HK-2 (cell line): ENCODE results near the gene UBE2R2.
"Not testable (repeated sequence)": the region's sequence is repeated elsewhere in the genome, so short reads cannot be mapped to it uniquely, and the experiment has no call there.

Experiments used
- DNase-seq: peaks from one replicate; pipeline ENCODE4 v3.0.0-alpha.2; 2018; ENCODE audit not compliant: unreplicated experiment

UBE2R2 gene

DNA sequence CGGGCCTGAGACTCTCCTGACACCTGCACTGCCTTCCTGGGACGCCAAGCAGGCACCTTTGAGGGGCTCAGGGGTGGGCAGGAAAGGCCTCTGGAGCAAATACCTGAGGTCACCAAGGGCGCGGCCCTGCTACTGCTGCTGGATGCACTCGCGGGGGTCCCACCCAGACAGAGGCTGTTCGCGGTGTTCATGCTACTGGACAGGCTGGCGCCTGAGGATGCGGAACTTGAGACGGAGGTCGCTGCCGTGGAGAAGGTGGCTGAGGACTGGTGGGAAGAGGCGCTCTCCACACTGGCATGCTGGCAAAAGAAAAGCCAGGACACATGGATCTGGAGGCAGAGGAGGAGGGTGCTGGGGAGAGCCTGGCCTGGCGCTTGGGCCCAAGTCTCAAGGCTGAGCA lies 110.7 kb downstream of the UBE2R2 start:
- DNase-seq: no peak

- DNase-seq: no peak
Observed at GRCh38 chr9:33931326-33931725, 114.4 kb downstream of the UBE2R2 start.

GRCh38 chr9:33932078-33932807 lies 115.3 kb downstream of the UBE2R2 start:
- no peak for DNase-seq

DNA sequence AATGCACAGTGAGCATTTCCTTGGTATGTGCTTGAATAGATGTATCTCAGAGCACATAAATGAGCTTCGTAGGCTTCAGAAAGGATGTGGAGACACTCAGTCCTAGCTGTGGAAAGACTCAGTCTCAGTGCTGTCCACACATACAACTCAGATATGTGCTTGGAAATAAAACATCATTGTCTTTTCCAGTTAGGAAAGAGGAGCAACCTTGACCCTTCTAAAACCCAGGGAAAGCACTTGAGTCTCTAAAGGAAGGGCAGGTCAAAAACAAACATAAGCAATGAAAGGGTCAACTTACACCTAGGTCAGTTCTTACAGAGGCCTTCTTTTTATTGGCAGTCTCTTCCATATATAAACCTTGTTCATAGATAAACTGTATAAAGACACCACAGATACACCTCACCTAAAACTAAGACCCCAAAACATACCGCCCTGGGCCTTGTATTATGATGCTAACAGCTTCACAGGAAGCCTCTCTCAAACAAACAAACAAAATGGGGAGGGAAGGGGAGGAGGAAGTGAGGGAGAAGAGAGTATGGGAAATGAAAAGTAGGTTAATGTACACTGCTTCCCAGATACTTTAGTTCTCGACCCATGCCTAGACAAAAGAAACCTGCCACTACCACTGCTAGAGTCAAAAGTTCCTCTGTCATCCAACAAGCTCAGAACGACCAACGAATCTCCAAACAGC lies 117.4 kb downstream of the UBE2R2 start:
- no peak for DNase-seq

- no peak for DNase-seq
Observed at GRCh38 chr9:33939924-33940874, 123.2 kb downstream of the UBE2R2 start.

DNA sequence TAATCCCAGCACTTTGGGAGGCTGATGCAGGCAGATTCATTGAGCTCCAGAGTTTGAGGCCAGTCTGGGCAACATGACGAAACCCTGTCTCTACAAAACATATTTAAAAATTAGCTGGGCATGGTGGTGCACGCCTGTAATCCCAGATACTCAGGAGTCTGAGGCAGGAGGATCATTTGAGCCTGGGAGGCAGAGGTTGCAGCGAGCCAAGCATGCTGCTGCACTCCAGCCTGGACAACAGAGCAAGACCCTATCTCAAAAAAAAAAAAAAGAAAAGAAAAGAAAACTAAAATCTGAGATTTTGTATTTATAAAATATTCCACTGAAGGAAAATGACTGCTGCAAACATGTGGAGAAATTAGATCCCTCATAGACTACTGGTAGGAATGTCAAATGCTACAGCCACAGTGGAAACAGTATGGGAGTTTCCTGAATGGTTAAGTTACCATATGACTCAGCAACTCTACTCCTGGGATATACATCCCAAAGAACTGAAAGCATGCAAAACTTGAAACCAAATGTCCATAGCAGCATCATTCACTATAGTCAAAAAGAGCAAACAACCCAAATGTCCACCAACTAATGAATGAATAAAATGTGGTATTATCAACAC lies 125.6 kb downstream of the UBE2R2 start:
- no peak for DNase-seq

DNA sequence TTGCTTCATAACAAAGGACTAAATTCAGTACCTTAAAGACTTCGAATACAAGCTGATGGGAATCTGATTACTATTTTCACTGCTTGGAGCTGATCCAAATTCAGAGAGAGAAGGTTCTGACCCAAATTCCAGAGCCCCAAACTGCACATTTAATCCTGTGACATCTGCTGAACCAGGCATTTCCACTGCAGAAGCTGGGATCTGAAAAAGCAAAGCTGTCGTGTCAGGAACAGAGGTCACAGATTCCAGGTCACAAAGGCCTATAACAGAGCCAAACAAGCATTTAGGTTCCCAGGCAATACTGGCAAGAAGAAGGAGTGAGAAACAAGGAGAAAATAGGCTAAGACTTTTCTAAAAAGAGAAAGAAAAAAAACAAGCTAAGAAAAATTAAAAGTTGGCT lies 126.4 kb downstream of the UBE2R2 start:
- no peak for DNase-seq

- DNase-seq: peak; percentile 20
Observed at GRCh38 chr9:33946779-33947535, 130.0 kb downstream of the UBE2R2 start.

GRCh38 chr9:33950371-33950770 lies 133.4 kb downstream of the UBE2R2 start:
- no peak for DNase-seq

- no peak for DNase-seq
Observed at GRCh38 chr9:33952066-33952465, 135.1 kb downstream of the UBE2R2 start.

- no peak for DNase-seq
Observed at GRCh38 chr9:33956544-33956943, 139.6 kb downstream of the UBE2R2 start.

DNA sequence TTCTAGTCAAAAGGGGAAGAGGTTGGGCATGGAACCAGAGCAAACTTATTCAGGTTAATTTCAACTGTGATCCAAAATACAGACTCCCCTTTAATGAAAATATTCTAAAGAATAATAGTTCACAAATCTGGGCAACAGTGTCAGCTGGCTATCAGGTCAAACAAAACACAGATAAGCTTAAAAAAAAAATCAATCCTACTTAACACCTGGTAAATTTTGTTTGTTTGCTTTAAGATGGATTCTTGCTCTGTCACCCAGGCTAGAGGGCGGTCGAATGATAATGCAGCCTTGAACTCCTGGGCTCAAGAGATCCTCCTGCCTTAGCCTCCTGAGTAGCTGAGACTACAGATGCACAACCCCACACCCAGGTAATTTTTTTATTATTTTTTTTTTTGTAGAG lies 142.8 kb downstream of the UBE2R2 start:
- DNase-seq: no peak

DNA sequence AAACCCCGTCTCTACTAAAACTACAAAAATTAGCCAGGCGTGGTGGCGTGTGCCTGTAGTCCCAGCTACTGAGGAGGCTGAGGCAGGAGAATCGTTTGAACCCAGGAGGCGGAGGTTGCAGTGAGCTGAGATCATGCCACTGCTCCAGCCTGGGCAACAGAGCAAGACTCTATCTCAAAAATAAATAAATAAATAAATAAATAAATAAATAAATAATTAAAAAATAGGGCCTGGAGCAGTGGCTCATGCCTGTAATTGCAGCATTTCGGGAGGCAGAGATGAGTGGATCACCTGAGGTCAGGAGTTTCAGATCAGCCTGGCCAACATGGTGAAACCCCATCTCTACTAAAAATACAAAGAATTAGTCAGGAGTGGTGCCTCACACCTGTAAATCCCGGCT lies 145.5 kb downstream of the UBE2R2 start:
- DNase-seq: not testable (repeated sequence)

GRCh38 chr9:33964086-33964768 lies 147.3 kb downstream of the UBE2R2 start:
- no peak for DNase-seq
